Activated CD8-positive, alpha-beta memory T cell treated with anti-CD3 and anti-CD28 coated beads, Interleukin-2, amount 50 U/mL, for 24 hours (primary cell): Measurements from ENCODE around the gene CD3D.

ENCODE experiments used
- DNase-seq: peaks from one replicate; pipeline ENCODE4 v3.0.0-alpha.2; 2020; ENCODE audit errors: extremely low read depth

The CD3D gene

DNA sequence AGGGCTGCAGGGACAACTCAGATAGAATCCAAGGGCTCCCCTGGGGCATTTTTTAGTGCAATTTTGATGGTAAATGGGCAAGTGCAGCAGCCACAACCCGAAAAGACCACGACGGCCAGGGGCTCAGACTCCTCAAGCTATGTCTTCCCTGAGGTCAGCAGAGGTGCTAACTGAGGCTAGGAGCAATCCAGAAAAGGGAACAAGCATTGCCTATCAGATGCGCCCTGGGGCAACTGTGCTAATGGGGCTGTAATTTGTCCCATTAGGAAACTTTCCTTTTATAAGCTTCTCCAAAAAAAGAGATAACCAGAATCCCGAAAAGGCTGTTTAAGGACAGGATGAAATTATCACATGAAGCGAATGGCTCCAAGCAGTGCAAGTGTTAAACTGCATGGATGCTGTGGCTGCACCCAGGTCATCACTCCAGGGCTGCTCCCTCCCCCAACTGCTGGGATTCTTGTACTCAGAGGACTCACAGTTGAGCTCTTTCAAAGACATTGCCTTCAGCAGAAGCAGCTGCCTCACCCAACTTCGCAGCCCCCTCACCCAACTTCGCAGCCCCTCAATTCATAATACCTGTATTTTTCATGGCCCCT is 40.8 kb downstream of the CD3D start:
- DNase-seq, result no peak

DNA sequence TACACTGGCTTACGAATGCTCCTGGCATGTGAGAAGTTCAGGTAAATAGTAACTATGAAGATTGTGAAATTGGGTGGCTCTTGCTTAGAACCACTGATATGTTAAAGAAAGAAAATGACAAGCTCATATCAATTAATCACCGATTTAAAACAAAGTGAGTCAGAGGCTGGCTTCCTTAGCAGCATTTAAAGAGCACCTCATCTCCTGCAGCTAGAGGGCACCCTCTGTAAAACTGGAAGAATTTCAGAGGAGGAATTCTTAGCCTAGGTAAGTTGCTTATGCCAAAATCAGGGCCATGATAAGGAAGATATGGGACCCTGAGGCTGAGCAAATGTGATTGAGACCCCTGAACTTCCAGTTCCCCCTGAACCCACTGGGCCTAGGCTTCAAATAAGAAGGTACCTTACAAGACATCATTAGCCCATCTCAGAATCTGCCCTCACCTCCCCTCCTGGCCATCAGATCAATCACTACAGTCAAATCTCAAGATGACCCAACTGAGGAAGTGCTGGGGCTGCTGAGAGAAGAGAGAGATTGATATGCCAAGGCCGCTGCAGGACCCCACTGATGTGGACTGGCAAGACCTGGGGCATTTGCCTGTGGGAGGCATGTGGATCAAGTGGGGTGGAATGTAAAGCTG is 46.6 kb downstream of the CD3D start:
- DNase-seq, result no peak

DNA sequence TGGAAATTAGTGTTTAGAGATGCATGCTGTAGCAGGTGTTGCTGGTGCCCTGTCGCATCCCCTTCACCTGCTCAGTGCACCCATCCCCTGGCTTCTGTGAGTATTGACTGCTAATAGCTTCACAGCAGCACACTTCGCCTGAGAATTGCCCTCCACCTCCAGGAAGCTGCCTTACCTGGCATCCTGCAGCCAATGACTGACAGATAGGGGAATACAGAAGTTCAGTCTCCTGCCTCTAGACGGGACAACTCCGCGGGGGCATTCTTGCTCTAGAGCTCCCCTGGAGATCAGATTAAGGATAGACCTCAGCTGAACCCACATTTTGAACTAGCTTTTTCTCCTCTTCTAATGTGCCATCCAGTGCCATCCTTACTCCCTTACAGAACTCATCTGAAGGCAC is 47.3 kb downstream of the CD3D start:
- no peak for DNase-seq

DNA sequence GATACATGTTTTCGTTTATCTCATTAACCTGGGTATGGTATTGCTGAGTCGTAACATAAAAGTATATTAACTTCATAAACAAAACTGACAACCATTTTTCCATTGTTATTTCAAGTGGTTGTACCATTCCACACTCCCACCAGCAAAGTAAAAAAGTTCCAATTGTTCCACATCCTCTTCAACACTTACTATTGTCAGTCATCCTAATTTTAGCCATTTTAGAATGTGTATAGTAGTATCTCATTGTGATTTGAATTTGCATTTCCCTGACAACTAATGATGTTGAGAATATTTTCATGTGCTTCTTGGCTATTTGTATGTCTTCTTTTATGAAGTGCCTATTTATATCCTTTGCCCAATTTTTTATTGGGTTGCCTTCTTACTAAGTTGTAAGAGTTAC is 48.5 kb downstream of the CD3D start:
- DNase-seq, result no peak

DNA sequence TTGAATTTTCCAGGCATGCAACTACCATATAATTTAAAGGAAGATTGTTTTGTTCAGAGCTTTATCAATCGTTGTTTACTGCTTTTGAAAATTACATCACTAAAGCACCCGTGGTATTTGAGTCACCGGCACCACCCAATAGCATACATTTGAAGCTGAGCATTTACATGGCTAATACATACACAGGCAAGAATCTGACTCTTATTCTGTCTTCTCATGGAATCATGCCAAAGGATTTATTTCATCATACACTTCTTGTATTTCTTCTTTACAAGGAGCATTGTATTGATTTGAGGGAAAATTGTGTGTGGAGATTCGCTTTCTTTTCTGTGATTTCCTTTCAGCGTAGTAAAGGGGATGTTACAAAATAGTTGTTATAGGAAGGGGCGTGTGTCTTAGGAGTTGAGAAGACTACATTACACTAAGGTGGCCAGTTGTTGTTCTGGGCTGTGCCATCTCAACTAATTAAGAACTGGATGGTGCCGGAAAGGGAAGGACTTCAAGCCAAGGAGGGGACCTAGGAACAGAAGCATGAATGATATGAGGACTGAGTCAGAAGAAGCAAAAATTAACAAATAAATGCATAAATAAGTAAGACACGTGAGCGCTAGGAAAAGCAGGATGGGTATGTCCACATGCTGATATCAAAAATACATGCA is 50.9 kb downstream of the CD3D start:
- DNase-seq, result no peak

DNA sequence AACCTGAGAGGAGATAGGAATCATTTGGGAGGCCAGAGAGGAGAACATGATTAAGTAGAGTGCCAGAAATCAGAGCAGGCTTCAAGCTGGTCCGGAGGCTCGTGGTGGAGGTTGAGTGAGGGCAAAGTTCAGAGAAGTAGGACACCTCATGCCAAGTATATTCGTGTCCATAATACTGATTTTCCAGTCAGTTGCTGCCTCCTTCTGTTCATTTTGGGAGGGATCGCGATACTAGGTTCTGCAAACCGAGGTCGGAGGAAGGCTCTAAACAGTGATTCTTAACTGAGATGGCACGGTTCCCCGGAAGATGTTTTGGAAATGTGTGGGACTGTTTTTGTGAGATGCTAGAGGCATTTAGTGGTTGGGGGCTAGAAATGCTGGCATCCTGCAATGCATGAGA is 51.6 kb downstream of the CD3D start:
- no peak for DNase-seq

DNA sequence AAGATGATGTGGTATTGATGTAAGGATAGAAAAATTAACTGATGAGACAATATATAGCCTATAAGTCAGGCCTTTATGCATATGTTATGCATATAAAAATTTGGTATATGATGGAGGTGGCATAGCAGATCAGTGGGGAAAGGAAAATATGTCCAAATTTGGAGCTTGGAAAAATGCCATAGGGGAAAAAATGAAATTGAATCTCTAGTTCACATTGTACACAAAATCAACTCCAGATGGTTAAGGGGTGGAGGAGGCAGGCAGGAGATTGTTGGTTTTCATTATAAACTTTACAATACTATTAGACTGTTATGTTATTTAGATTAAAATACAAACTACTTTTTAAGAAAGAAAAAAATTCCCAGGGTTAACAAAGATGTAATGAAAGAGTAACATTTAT is 53.1 kb downstream of the CD3D start:
- DNase-seq, result no peak
